HG03520 (cell line): ENCODE data around the gene GPR78.

Source experiments
- ATAC-seq: cut with Tn5 transposase; IDR thresholded peaks from one replicate; pipeline ENCODE4 v1.9.1; 2021; ENCODE audit warnings: mild to moderate bottlenecking, moderate library complexity; ENCODE audit not compliant: unreplicated experiment

Gene GPR78

GRCh38 chr4:8545439-8545765 lies 34.8 kb upstream of the GPR78 start:
- ATAC-seq, result no peak

- no peak for ATAC-seq
Measured at GRCh38 chr4:8546766-8547107, 33.5 kb upstream of the GPR78 start.

GRCh38 chr4:8547108-8547911 lies 32.9 kb upstream of the GPR78 start:
- no peak for ATAC-seq

GRCh38 chr4:8547912-8548730 lies 32.1 kb upstream of the GPR78 start:
- ATAC-seq, result no peak

GRCh38 chr4:8548731-8549351 lies 31.4 kb upstream of the GPR78 start:
- ATAC-seq, result no peak

GRCh38 chr4:8549352-8549931 lies 30.8 kb upstream of the GPR78 start:
- ATAC-seq, result no peak

GRCh38 chr4:8550691-8551090 lies 29.5 kb upstream of the GPR78 start:
- ATAC-seq, result no peak

- no peak for ATAC-seq
Measured at GRCh38 chr4:8552024-8552423, 28.2 kb upstream of the GPR78 start.

GRCh38 chr4:8552581-8553205 lies 27.5 kb upstream of the GPR78 start:
- no peak for ATAC-seq

GRCh38 chr4:8553216-8553615 lies 27.0 kb upstream of the GPR78 start:
- ATAC-seq, result no peak

GRCh38 chr4:8553991-8554405 lies 26.2 kb upstream of the GPR78 start:
- ATAC-seq, result no peak

GRCh38 chr4:8554555-8555100 lies 25.6 kb upstream of the GPR78 start:
- no peak for ATAC-seq

- no peak for ATAC-seq
Measured at GRCh38 chr4:8555716-8556115, 24.5 kb upstream of the GPR78 start.

GRCh38 chr4:8556341-8557150 lies 23.6 kb upstream of the GPR78 start:
- no peak for ATAC-seq

- ATAC-seq, result no peak
Measured at GRCh38 chr4:8557151-8558076, 22.8 kb upstream of the GPR78 start.

- no peak for ATAC-seq
Measured at GRCh38 chr4:8558080-8558960, 21.9 kb upstream of the GPR78 start.

- no peak for ATAC-seq
Measured at GRCh38 chr4:8559011-8559410, 21.2 kb upstream of the GPR78 start.
